Astrocyte of the spinal cord (primary cell): Measurements from ENCODE around the gene ENTHD1.

Experiments
- DNase-seq: peaks from one replicate; pipeline ENCODE4 v3.0.0; 2011; ENCODE audit warnings: low read depth, low spot score
- H3K4me3 ChIP-seq: 2 replicates; pipeline ENCODE4 v1.5.1; 2011; ENCODE audit warnings: low read depth, mild to moderate bottlenecking, low read length, moderate library complexity
- in situ Hi-C: cut with HindIII; loops from 2 replicates; pipeline ENCODE4 v1.10.0; 2017; ENCODE audit warnings: low sequenced_read_pairs
- TF ChIP-seq, protein P1 (sequence below): IDR thresholded peaks from 2 replicates; pipeline ENCODE4 v1.5.1; 2012; ENCODE audit warnings: low read depth, mild to moderate bottlenecking, low read length, inconsistent platforms

Gene ENTHD1

DNA sequence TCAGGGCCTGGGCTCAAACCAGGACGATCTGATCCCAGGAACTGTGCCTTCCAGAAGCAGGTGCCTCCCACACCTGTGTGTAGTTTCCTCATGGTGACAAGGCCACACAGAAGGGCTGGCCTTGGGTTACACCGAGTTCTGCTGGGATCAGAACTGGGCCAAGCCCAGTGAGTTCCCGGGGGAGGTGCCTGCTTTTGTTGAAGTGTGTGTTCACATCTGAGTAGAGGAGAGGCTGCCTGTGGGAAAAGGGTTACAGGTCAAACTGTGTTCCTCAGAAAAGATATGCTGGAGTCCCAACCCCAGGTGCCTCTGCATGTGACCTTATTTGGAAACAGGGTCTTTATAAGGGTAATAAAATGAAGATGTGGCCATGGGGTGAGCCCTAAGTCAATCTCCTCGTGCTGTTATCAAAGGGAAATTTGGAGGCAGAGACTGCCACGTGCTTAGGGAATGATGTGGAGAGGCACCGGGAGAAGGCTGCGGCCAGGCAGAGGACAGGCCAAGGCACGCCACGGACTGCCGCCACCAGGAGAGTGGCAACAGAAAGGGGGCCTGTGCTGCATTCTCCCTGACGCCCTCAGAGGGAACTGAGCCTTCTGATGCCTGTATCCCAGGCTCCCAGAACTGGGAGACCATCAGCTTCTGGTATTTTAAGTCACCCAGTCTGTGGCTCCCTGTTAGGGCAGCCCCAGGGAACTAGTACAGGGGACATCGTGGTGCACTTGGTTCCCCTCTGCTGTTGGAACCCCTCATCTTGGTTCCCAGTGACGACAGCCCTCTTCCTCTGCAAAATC, 164.2 kb downstream of the ENTHD1 start:
- no peak overlapping the region for H3K4me3 ChIP-seq
- no peak for DNase-seq
- TF ChIP-seq, protein P1, sequence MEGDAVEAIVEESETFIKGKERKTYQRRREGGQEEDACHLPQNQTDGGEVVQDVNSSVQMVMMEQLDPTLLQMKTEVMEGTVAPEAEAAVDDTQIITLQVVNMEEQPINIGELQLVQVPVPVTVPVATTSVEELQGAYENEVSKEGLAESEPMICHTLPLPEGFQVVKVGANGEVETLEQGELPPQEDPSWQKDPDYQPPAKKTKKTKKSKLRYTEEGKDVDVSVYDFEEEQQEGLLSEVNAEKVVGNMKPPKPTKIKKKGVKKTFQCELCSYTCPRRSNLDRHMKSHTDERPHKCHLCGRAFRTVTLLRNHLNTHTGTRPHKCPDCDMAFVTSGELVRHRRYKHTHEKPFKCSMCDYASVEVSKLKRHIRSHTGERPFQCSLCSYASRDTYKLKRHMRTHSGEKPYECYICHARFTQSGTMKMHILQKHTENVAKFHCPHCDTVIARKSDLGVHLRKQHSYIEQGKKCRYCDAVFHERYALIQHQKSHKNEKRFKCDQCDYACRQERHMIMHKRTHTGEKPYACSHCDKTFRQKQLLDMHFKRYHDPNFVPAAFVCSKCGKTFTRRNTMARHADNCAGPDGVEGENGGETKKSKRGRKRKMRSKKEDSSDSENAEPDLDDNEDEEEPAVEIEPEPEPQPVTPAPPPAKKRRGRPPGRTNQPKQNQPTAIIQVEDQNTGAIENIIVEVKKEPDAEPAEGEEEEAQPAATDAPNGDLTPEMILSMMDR = no peak
- in situ Hi-C loops = no loop called here

GRCh38 chr22:39728236-39728860, 165.2 kb downstream of the ENTHD1 start:
- in situ Hi-C loops = no loop called here
- H3K4me3 ChIP-seq = no peak overlapping the region
- TF ChIP-seq, protein P1 = no peak
- DNase-seq = no peak

DNA sequence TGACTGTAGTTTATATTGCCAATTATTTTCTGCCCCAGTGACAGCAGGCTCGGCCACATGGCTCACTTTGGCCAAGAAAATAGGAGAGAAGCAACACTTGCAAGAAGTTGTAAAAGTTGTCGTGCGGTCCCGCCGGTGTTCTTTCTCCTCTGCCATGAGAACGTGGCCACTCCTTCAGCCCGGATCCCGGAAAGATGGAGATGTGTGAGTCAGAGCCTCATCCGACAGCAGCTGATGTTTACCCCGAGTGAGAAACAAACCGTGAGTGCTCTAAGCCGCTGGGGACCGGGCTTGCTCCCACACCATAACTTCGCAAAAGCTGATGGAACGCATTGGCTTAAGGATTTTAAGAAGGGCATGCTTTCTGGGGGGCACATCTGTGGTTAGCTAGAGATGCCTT, 166.0 kb downstream of the ENTHD1 start:
- DNase-seq = no peak
- in situ Hi-C loops = no loop called here
- TF ChIP-seq, protein P1 = no peak
- H3K4me3 ChIP-seq = no peak overlapping the region

DNA sequence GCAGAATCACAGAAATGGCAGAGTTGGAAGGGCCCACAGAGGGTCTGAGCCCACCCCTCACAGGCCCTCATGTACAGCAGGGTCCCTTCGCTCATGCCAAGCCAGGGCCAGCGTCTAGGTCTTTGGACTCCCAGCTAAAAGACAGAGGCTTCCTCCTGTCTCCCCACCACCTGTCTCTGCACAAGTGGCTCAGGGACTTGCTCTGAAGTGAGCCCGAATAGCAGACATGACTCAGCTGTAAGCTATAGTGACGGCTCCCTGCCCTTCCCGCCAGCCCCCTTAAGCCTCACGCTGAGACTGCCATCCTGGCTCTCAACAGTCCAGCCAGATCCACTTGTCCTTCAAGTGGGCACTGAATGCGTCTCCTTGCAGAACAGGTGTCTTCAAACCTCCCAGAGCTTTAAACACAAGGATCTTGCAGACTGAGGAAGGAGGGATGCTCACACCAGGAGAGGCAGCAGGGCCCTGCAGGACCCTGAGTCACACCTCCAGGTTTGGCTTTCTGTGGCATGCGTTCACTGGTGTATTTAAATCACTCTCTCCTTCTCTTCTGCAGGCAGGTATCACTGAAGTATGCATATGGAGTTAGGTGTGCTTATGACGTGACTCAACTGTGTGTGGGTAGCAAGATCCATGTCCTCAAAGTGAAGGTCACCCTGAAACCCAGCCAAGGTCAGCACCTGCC, 168.1 kb downstream of the ENTHD1 start:
- H3K4me3 ChIP-seq = no peak overlapping the region
- no peak for DNase-seq
- in situ Hi-C loops = no loop called here
- TF ChIP-seq, protein P1 = no peak

GRCh38 chr22:39724857-39725256, 168.7 kb downstream of the ENTHD1 start:
- in situ Hi-C loops = no loop called here

DNA sequence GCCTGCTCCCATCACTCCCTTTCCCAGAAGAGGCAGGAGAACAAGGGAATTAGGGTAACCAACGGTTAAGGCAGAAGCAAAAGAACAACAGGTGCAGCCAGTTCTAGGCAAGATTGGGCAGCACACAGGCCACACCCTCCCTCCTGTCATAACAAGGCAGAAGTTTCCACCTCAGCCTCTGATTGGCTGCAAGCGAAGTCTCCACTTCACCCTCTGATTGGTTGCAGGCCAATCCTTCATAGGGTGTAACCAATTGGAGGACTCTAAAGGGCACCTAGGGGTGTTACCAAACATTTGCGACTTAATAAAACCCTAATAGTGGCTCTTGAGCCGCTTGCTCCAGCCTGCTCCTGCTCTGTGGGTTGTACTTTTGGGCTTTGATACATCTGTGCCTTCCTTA, 169.2 kb downstream of the ENTHD1 start:
- no peak overlapping the region for H3K4me3 ChIP-seq
- TF ChIP-seq, protein P1 = no peak
- DNase-seq = no peak
- in situ Hi-C loops = no loop called here

More at GRCh38 chr22:39724857-39725256, 168.7 kb downstream of the ENTHD1 start:
- TF ChIP-seq, protein P1 = no peak
- DNase-seq = no peak
- no peak overlapping the region for H3K4me3 ChIP-seq
